CD4-positive, alpha-beta T cell treated with Interleukin-6 for 4 hours (primary cell): ENCODE measurements around the gene P4HA2.

Source experiments
- DNase-seq: peaks from one replicate; pipeline ENCODE4 v3.0.0-alpha.2; 2020; ENCODE audit warnings: mixed read lengths

Gene P4HA2

GRCh38 chr5:132264546-132265335, 37.1 kb upstream of the P4HA2 start:
- no peak for DNase-seq

DNA sequence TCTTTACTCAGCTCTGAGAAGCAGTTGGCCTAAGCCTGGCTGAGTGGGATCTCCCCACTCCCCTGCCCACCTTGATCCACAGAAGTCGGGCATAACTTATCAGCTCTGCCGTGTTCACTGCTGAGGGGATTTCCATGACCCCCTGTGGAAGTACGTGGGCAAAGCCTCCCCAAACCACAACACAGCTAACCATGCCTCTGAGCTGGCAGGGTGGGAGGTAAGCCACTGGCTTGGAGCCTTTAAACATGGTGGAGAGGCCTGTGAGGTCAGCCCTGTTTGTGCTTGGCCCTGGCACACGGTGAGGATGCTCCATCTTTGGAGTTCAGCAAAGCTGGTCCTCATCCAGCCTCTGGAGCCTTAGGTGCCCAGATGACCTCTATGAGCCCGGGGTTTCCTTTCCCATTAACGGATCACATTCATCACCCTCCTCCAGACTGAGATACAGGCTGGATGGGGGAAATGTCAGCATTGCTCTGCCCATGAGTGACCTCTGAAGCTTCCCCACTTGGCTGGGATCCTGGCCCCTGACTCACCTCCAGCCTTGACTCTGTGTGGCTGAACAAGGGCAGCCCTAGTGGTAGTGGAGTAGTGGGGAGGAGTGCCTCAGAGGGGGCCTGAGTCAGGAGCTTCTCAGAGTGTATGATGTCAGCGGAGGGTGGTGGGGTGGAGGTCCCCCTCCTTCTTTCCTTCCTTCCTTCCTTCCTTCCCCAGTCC, 36.1 kb upstream of the P4HA2 start:
- no peak for DNase-seq

DNA sequence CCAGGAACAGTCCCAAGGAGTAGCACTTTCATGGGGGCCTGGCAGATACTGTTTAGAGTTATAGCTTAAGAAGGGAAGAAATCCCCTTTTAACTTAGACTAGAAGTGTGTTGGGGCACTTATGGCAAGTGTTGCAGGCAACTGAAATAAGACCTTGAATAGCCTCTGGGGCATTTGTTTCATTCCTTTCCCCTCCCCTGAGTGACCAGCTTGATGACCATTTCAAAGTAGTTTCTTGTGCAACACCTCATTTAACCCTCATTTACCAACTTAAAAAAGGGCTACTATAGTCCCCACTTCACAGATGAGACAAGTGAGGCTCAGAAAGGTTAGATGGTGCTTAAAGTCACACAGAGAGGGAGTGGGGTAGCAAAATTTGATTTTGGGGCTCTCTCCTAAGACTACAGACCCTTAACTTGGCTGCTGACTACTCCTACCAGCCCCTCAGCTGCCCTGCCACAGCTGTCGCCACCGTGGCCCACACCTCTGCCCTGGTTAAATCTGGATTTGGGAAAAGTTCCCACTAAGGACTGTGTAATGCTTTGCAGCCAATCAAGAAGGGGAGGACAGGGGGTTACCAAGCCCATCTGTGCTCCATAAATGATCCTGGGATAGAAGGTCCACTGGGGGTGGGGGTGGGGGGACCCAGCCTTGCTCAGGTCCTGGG, 35.4 kb upstream of the P4HA2 start:
- no peak for DNase-seq

DNA sequence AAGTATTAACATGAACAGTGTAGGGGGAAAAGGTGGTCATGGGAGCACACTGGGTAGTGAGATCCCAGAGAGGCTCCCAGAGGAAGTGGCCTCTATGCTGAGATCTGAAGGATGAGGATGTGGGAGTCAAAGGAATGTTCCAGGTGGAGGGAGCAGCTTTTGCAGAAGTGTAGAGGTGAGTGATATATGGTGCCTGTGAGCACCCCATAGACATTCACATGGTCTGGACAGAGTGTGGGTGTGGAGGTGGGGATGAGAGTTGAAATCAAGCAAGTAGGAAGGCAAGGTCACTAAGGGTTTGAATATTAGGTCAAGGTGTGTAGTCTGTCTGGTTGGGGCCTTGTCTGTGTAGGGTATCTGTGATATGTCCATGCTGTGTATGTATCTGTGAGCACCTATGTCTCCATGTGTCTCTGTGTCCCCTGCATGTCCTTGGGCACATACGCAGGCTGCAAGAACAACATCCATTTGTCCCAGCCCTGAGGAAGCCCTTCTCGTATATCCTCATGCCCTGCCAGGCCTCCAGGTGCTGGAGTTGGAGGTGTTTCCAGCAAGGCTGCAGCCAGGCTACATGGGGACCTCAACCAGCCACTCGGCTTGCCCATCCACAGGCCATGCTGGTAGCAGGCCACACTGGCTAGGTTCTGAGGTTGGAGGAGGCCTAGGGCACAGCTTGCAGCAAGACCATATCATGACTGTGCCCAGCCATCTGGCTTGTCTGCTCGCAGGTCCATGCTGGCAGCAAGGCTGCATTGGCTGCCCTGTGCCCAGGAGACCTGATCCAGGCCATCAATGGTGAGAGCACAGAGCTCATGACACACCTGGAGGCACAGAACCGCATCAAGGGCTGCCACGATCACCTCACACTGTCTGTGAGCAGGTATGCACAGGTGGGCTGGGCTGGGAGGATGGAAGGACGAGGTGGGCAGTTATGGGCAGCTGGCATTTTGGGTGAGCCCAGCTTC, 34.5 kb upstream of the P4HA2 start:
- no peak for DNase-seq

DNA sequence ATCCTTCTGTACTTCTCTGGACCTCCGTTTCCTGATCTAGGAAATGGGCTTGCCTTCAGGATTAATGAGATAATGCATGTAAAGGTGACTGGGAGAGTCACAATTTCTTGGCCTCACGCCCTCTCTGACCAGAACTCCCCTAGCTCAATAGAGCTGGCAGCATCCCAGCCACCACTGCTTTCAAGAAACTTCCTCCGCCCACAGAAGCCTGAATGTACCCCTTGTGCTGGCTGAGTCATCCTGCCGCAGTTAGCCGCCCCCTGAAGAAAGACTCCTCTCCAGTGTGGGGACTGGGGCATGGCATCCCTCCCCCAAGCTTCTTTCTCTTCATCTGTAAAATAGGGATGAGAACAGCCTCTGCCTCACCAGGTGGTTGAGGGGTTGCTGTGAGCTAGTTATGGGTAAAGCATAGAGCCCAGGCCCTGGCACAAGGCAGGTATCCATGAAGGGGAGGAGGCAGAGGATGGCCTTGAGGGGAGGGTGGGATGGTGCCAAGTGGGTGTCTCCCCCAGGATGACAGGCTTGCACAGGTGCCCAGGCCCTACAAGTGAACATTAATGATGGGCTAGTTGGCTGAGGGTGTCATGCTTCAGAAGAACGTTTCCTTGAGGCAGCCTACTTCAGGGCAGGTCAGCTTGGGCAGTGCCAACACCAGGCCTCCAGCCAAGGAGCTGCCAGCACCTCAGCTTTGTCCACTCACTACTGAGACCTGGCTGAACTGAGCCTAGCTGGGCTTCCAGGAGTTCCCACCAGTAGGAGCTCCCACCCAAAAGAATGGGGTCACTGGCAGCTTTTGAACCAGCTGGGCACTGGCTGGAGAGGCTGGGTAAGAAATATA, 33.3 kb upstream of the P4HA2 start:
- no peak for DNase-seq

DNA sequence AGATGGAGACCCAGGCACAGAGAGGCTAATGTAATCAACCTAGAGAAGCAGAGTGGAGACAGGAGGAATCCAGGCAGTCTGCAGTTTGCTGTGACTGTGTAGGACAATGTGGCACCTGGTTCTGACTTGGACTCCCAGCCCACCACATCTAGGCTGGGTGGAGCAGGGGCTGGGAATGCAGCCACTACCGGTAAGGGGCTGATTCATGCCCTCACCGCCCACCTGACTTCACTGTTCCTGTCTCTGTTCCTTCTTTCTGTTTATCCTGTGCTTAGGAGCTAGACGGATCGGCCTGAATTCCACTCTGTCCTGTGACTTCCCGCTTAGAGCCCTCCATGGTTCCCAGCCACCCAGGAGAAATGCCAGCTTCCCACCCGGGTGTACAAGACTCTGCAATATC, 32.4 kb upstream of the P4HA2 start:
- no peak for DNase-seq

- no peak for DNase-seq
Measured at GRCh38 chr5:132259069-132259851, 31.6 kb upstream of the P4HA2 start.

DNA sequence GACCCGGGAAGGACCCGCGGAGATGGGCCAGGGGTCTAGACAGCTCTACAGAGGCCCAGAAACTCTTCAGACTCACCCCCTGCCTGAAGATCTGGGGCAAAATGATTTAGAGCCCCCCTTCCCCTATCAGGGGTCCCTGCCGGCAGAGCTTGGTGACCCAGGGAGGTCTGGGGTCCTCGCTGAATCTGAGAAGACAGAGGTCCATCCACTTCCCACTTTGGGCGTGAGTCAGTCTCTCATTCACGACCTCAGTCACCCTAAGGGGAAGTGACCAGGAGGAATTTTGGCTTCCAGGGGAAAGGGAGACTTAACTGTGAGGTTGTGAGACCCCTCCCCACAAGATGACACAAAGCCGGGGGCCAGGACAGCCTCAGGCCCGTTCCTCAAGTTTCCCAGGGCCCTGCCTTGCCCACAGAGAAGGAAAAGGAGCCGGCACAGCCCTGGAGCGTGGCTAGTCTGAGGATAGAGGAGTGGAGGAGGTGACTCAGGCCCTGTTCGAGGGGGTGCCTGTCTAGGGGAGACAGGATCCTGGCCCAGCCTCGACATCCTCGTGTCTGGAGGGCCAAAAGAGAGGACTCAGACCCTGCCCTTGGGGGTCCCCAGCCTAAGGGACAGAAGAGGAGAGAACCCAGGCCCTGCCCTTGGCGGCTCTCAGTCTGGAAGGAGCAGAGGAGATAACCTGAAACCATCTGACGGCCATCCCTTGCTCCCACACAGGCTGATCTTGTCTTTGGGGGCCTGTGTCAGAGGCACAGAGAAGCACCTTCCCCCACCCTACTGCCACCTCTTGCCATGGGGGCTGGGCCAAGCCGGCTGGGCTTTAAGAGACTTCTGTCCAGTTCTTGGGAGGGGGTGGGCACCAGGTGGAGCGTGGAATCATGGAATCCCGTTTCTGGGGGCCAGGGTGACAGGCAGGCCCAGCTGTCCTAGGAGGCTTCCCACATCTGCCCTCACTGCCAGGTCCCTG, 30.7 kb upstream of the P4HA2 start:
- DNase-seq: no peak

- DNase-seq: no peak
Measured at GRCh38 chr5:132257131-132258101, 29.8 kb upstream of the P4HA2 start, which contains the start of gene PDLIM4. PDLIM4 (plus strand) TSS chr5:132257696; CDS start chr5:132257735, 39 bp downstream.

GRCh38 chr5:132256783-132257130, 29.1 kb upstream of the P4HA2 start:
- no peak for DNase-seq

GRCh38 chr5:132256086-132256782, 28.6 kb upstream of the P4HA2 start:
- no peak for DNase-seq

GRCh38 chr5:132254321-132254977, 26.8 kb upstream of the P4HA2 start:
- DNase-seq: no peak

DNA sequence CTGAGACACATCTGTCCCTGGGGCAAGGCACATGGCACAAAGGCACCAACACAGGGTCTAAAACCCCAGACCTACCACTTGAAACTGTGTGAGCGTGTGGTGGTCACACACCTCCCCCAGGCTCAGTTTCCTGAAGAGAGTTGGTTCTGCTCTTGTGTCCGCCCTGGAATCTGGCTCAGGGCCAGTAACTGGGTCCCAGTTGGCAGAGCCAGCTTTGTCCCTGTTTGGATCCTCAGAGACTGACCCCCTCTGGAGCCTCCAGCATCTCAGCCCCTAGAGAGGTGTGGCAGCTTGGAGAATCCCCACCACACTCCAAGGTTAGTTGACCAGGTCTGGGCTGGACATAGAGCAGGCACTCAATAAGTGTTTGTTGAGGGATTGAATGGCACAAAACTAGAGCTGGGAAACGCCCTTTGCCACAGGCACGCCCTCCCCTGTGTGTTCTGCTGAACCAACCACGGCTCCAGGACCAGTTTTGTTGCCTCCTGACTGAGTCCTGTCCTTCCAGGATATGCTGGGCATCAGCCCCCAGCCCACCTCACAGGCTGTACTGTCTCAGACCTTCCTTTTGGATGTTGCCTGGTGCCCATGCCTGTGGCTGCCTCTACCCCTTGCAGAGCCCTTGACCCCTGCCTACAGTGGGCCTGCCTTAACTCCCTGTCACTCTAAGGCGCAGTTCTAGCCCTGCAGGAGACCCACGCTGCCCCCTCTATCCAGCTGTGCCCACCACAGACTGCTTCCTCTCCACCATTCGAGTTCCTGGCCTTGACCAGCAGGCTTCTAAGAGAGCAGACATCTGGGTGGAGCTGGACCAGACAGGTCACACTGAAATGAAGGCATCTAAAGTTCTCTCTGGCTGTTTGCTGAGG, 26.0 kb upstream of the P4HA2 start:
- DNase-seq: no peak

GRCh38 chr5:132253008-132253441, 25.4 kb upstream of the P4HA2 start:
- DNase-seq: no peak

DNA sequence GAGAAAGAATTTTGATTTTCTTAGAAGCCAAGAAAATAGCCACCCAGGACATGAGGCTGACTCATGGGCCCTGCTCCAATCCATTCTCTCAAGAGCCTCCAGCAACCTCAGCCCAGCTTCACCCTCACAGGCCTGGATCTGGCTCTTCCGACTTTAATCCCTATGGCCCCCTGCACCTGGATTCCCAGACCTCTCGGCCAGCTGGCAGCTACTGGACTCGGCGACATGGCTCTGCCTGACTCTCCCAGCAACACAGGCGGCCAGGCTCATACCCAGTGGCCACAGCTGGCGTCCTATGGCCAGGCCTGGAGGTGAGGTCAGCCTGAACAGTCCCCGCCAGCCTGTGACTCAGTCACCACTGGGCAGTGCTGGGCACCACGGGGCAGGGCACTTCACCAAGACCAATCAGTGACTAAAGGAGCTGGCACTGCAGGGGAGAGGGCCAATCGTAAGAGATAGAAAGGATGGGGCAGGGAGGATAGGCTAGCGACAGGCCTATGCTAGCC, 23.6 kb upstream of the P4HA2 start:
- DNase-seq: no peak

GRCh38 chr5:132250547-132250946, 22.9 kb upstream of the P4HA2 start:
- DNase-seq: no peak
